T-helper 1 cell treated with Interleukin-12 subunit alpha and Interleukin-12 subunit beta and Interleukin-4 antibody, amounts not matched to agents 30 μg/mL and 1 μg/mL, for 36 hours (primary cell): ENCODE measurements around the gene DLX1.
"Not testable (repeated sequence)": the region's sequence is repeated elsewhere in the genome, so short reads cannot be mapped to it uniquely, and the experiment has no call there.

Source experiments
- H3K27ac Mint-ChIP-seq: one replicate; pipeline ENCODE4 v1.8.0; 2021; ENCODE audit warnings: mild to moderate bottlenecking, mixed read lengths
- H3K27me3 Mint-ChIP-seq: one replicate; pipeline ENCODE4 v1.8.0; 2021; ENCODE audit warnings: low read depth, mixed read lengths
- H3K36me3 Mint-ChIP-seq: one replicate; pipeline ENCODE4 v1.8.0; 2021; ENCODE audit warnings: low read depth, mixed read lengths
- H3K4me1 Mint-ChIP-seq: one replicate; pipeline ENCODE4 v1.8.0; 2021; ENCODE audit warnings: low read depth, mixed read lengths
- H3K4me3 Mint-ChIP-seq: one replicate; pipeline ENCODE4 v1.8.0; 2021; ENCODE audit warnings: mild to moderate bottlenecking, moderate library complexity, mixed read lengths
- H3K9me3 Mint-ChIP-seq: one replicate; pipeline ENCODE4 v1.8.0; 2021; ENCODE audit warnings: mixed read lengths

The DLX1 gene

DNA sequence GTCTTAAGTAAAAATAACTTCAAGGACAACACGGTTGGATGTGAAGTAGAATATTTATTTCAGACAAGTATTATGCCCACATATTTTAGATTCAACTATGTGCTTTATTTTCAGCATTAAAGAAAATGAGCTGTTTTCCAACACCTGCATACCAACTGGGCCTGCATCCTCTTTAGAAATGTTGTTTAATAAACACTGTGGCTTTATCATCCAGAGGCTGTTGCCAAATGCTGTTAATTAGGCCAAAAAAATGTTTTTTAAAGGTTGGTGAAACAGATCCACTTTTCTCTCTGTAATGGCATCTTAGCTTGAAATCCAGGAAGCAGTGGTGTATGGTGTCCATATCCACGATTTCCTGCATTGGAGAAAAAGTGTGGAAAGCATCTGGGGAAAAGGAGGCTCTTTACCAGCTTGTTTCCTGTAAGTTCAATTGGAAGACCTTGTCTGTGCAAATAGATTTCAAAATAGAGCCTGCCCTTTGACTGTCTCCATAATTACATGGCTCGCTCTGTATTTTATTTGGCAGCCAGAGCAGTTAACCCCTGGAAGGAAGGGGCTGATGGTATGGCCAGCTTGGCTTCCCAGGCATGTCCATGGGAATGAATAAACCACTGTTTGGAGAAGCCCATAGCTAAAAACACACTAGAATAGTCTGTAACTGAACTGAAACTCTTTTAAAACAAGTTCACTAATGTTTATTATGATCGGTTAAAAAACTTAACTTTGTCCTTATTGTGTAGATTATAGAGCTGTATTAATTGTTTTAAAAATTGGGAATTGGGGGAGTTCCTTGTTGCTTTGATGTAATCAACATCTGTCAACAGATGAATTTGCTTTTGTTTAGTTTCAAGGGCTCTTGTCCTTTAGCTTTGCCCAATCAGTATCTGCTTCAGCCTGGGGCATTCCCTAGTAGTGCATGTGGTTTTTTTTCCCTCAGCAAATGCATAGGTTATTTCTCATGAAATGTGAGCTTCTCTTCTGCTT lies 33.0 kb upstream of the DLX1 start:
- H3K4me3 Mint-ChIP-seq, result no peak overlapping the region
- H3K27ac Mint-ChIP-seq, result no peak overlapping the region
- no peaks in the 10 kb centered on the region for H3K9me3 Mint-ChIP-seq
- H3K27me3 Mint-ChIP-seq, result peaks cover 7% of the 10 kb centered on the region
- no peaks in the 10 kb centered on the region for H3K4me1 Mint-ChIP-seq
- H3K36me3 Mint-ChIP-seq, result no peaks in the 10 kb centered on the region

DNA sequence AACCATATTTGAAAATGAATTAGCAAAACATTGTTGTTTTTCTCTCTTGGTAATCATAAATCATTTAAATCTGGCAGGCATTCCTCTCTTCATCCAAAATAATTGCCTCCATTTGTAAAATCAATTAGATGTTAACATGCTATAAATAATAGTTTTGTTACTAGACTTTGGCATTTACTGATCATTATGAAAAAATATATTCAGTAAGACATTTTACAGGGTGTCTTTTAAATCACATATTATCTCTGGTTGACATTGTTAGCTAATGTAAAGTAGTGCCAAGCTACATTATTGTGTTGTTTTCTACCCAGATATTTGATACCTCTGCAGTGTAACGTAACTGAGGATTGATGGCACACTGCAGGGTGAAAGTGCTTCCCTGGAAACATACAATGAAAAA lies 31.8 kb upstream of the DLX1 start:
- Mint-ChIP-seq H3K4me1 (no peaks in the 10 kb centered on the region), H3K9me3 (no peaks in the 10 kb centered on the region), H3K27me3 (peaks cover 12% of the 10 kb centered on the region), H3K36me3 (no peaks in the 10 kb centered on the region), H3K4me3 (no peak overlapping the region), H3K27ac (no peak overlapping the region)

DNA sequence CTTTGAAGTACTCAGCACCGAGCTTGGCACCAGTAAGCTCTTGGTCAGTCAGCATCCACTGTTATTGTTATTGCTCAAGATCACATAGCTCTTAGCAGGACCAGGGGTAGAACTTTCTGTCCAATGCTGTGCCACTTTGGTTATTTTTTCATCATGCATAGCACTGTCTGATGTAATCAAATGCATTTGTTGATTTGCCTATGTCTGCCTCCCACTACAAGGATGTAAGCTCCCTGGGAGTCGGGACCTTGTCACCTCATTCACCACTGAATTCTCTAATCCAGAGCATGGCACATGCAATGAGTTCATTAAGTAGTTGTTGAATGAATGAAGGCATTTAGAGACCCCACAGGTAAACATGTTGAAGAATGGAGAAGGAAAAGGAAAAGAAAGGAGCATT lies 29.0 kb upstream of the DLX1 start:
- no peak overlapping the region for H3K4me3 Mint-ChIP-seq
- H3K27ac Mint-ChIP-seq, result no peak overlapping the region
- peaks cover 8% of the 10 kb centered on the region for H3K27me3 Mint-ChIP-seq
- no peaks in the 10 kb centered on the region for H3K4me1 Mint-ChIP-seq
- no peaks in the 10 kb centered on the region for H3K36me3 Mint-ChIP-seq
- H3K9me3 Mint-ChIP-seq, result no peaks in the 10 kb centered on the region

DNA sequence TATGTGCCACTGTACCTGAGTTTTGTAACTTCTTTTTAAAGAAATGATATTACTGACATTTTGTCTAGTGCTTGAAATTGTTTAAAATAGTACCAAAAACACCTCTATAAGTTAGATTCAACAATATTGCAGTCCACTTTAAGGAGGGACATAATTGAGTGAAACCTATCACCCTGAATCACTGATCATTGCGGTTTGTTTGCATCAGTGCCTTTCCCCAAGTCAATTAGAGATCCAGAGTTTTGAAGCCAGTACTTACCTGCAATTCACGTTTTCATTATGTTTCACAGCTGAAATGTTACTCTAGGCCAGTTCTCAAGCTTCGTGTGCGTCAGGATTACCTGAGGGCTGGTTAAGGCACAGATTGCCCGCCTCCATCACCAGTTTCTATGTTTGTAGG lies 26.6 kb upstream of the DLX1 start:
- Mint-ChIP-seq H3K36me3 (no peaks in the 10 kb centered on the region), H3K27ac (no peak overlapping the region), H3K27me3 (peaks cover 12% of the 10 kb centered on the region)

DNA sequence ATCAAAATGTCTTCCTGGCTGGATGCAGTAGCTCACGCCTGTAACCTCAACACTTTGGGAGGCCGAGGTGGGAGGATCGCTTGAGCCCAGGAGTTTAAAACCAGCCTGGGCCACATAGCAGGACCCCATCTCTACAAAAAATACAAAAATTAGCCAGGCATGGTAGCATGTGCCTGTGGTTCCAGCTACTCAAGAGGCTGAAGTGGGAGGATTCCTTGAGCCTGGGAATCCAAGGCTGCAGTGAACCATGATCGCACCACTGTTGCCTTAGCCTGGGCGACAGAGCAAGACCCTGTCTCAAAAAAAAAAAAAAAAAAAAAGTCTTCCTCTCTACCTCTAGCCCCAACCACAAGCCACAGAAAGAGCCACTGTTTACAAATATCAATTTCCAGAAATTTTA lies 25.2 kb upstream of the DLX1 start:
- H3K27ac Mint-ChIP-seq, H3K4me3 Mint-ChIP-seq, H3K27me3 Mint-ChIP-seq, H3K4me1 Mint-ChIP-seq, H3K36me3 Mint-ChIP-seq, H3K9me3 Mint-ChIP-seq: not testable (repeated sequence)

More for the DNA sequence above, 26.6 kb upstream of the DLX1 start:
- Mint-ChIP-seq H3K4me3 (no peak overlapping the region), H3K4me1 (no peaks in the 10 kb centered on the region), H3K9me3 (no peaks in the 10 kb centered on the region)

DNA sequence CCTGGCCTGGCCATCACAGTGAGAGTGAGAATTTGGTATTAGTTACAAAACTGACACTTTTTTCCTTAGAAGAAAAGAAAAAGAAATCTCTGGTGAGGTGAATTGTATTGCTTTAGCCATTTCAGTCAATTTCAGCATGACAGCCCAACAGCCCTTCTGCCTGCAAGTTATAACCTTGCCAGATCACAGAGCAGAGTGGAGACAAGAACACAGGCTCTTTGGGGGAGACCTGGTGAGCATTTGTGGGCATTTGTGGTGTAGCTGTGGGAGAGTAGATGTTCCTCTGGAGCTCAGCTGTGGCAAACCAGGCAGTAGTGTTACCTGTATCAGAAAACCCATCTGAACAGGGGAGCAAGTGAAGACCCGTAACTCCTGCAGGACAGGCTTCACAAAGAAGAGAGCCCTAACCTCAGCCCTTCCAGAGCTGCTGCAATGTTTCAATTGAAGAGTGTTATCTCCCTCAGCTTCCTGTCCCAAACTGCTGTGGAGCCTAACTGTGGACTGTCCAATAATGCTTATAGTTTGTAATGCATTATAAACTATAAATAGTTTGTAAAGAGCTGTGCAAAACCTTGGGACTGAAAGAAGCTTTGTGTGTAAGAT lies 22.8 kb upstream of the DLX1 start:
- Mint-ChIP-seq H3K4me1 (peaks cover 3% of the 10 kb centered on the region), H3K36me3 (no peaks in the 10 kb centered on the region), H3K27ac (no peak overlapping the region), H3K27me3 (peaks cover 7% of the 10 kb centered on the region), H3K9me3 (no peaks in the 10 kb centered on the region), H3K4me3 (no peak overlapping the region)

DNA sequence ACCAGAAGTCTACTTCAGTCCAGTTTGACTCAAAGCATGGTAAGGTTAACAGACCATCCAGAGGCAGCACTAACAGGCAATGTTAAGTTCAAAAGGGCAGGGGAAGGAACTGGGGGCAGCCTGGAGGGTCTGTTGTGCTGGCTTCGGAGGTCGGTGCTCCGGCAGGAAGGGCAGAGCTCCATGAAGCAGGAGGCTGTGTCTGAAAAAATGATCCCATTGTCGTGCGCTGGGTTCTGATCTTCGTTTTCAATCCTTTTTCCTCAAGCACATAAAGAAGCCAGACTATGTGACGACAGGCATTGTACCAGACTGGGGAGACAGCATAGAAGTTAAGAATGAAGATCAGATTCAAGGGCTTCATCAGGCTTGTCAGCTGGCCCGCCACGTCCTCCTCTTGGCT lies 21.9 kb upstream of the DLX1 start:
- peaks cover 5% of the 10 kb centered on the region for H3K4me1 Mint-ChIP-seq
- H3K4me3 Mint-ChIP-seq, result no peak overlapping the region
- peaks cover 4% of the 10 kb centered on the region for H3K27me3 Mint-ChIP-seq
- no peaks in the 10 kb centered on the region for H3K9me3 Mint-ChIP-seq
- H3K27ac Mint-ChIP-seq, result no peak overlapping the region
- no peaks in the 10 kb centered on the region for H3K36me3 Mint-ChIP-seq

DNA sequence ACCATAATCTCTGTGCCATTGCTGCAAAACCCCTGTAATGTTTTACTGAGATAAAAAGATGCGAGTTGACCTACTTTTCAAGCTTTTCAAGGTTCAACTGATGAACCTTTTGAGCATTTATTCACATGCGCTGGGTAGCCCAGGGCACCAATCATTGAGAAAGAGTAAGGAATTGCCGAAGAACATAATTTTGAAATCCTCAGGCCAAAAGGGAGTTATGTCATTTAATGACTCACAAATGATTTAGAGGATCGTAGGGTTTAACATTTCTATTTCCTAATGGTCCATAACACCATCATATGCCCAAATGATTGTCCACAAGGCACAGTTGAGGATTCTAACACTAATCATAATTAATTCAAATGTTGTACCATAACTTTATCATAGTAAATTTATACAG lies 20.2 kb upstream of the DLX1 start:
- peaks cover 5% of the 10 kb centered on the region for H3K4me1 Mint-ChIP-seq
- no peaks in the 10 kb centered on the region for H3K36me3 Mint-ChIP-seq
- peaks cover 14% of the 10 kb centered on the region for H3K27me3 Mint-ChIP-seq
- H3K27ac Mint-ChIP-seq, result no peak overlapping the region
- no peaks in the 10 kb centered on the region for H3K9me3 Mint-ChIP-seq
- H3K4me3 Mint-ChIP-seq, result no peak overlapping the region

DNA sequence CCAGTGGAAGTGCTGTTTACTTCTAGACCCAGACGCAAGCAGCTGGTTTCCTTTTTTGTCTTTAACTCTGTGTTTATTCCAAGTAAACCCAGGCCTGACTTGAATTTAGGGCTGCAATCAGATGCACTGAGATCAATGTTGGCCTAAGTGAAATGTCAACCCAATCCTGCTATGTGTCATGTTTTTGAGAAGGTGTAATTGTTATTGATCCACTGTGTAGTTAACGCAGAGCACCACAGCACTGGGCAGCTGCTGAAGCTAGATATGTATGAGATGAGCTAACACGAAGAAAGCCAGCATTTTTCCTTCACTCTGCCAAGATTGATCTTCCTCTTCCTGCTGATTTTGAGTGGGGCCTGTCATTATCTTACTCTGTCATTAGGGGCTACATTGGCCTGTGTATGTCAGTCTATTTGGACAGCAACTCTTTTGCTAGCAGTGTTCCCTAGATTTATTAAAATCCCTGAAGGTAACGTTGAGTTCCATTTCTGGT lies 18.9 kb upstream of the DLX1 start:
- Mint-ChIP-seq H3K4me3 (no peak overlapping the region), H3K27me3 (peaks cover 25% of the 10 kb centered on the region), H3K27ac (no peak overlapping the region), H3K4me1 (peaks cover 5% of the 10 kb centered on the region), H3K9me3 (no peaks in the 10 kb centered on the region), H3K36me3 (no peaks in the 10 kb centered on the region)

DNA sequence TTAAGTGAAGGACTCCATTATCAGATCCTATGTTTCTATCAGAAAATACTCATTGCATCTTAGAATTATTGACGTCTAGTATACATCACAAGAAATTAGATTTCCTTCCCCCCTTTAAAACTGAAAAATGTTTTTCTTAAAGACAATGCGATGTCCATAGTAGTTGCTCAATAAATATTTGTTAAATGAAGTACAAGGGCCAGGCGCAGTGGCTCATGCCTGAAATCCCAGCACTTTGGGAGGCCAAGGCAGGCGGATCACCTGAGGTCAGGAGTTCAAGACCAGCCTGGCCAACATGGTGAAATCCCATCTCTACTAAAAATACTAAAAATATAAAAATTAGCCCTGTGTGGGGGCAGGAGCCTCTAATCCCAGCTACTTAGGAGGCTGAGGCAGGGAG lies 17.4 kb upstream of the DLX1 start:
- H3K27me3 Mint-ChIP-seq, result peaks cover 40% of the 10 kb centered on the region
- not testable (repeated sequence) for H3K27ac Mint-ChIP-seq, H3K36me3 Mint-ChIP-seq, H3K4me3 Mint-ChIP-seq, H3K9me3 Mint-ChIP-seq, H3K4me1 Mint-ChIP-seq

DNA sequence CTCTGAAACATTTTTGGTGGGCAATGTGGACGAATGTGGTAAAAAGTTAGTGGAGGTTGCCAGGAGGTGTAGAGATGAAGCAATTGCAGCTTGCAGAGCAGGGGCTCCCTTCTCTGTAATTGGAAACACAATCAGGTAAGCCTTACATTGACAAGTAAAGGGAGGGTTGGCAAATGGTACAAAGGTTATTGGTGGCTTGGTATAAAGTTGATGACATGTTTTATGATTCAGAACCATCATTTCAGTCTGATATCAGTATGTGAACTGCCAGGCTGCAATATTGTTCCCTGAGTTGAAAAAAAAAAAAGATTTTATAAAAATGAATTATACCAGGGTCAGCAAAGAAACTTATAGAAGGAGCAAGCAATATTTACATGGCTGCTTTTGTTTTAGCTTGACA lies 14.4 kb upstream of the DLX1 start:
- Mint-ChIP-seq H3K9me3 (no peaks in the 10 kb centered on the region), H3K4me1 (peaks cover 5% of the 10 kb centered on the region), H3K27ac (no peak overlapping the region), H3K36me3 (no peaks in the 10 kb centered on the region), H3K27me3 (peaks cover 52% of the 10 kb centered on the region), H3K4me3 (no peak overlapping the region)

DNA sequence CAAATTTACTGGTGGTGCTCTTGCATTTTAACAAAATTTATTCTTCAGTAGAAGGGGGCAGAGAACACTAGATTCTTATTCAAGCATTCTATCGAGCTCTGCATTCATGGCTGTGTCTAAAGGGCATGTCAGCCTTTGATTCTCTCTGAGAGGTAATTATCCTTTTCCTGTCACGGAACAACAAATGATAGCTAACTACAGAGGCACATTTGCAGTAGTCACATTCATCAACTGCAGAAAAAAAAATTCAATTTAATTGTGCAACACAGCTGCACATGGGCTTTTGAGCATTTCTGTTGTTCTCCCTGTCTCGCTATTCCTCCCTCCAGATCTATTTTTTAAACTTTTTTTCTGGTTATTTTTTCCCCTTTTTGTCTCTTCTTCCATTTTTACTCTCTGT lies 13.0 kb upstream of the DLX1 start:
- H3K27me3 Mint-ChIP-seq, result peaks cover 62% of the 10 kb centered on the region
- peaks cover 1% of the 10 kb centered on the region for H3K4me1 Mint-ChIP-seq
- H3K4me3 Mint-ChIP-seq, result no peak overlapping the region
- H3K9me3 Mint-ChIP-seq, result no peaks in the 10 kb centered on the region
- no peak overlapping the region for H3K27ac Mint-ChIP-seq
- H3K36me3 Mint-ChIP-seq, result no peaks in the 10 kb centered on the region

DNA sequence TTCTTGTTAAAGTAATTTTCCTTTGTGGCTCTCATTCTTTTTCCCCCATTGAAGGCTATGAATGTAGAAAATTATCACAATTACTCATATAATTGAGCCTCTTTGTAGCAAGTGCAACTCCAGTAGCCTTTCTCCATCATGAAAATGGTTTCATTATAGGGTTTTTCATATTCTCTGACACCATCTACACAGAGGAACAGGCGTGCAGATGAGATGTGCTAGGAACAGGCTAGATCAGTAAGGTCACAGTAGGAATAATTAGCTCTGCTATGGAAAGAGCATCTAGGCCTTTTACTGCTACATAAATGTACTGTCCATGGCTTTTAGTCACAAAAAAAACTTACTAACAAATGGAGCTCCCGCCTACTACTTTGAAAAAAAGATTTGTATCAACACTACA lies 12.6 kb upstream of the DLX1 start:
- no peaks in the 10 kb centered on the region for H3K36me3 Mint-ChIP-seq
- no peak overlapping the region for H3K27ac Mint-ChIP-seq
- H3K9me3 Mint-ChIP-seq, result no peaks in the 10 kb centered on the region
- no peak overlapping the region for H3K4me3 Mint-ChIP-seq
- no peaks in the 10 kb centered on the region for H3K4me1 Mint-ChIP-seq
- peaks cover 64% of the 10 kb centered on the region for H3K27me3 Mint-ChIP-seq

DNA sequence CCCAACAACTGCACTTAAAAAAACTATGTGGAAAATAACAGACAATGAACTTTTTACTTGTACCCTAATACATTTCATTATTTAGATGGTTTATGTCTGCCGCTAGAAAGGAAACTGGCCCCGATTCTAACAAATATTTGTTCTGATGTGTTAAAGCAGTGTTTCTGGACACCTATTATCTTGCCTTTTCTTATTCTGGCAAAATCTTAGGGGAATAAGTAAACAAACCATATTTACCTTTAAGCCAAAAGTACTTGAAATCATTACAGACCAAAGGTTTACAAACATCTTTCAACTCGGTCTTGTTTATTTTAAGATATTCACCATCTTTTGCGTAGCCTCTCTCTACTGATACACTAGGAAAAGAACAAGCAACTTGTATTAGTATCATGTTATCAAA lies 11.8 kb upstream of the DLX1 start:
- H3K27ac Mint-ChIP-seq, result no peak overlapping the region
- H3K4me1 Mint-ChIP-seq, result no peaks in the 10 kb centered on the region
- no peak overlapping the region for H3K4me3 Mint-ChIP-seq
- peaks cover 72% of the 10 kb centered on the region for H3K27me3 Mint-ChIP-seq
- H3K9me3 Mint-ChIP-seq, result no peaks in the 10 kb centered on the region
- H3K36me3 Mint-ChIP-seq, result no peaks in the 10 kb centered on the region

DNA sequence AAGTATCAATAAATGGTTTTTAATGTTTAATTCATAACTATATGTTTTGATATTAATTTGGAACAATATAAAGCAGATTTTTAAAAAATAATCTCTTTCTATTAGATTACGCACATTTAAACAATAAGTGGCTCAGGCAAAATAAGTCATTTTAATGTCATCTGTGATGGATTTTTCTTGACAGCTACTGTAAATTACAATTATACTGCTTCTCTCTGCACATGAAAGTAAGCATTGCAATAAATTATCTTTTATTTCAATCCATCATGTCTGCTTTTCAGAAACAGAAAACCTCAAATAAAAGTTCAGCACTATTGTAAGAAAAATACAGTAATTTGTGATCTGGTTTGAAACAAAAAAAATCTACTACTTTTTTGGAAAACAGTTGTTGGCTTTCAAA lies 11.1 kb upstream of the DLX1 start:
- Mint-ChIP-seq H3K4me1 (no peaks in the 10 kb centered on the region), H3K27ac (no peak overlapping the region), H3K36me3 (no peaks in the 10 kb centered on the region), H3K4me3 (no peak overlapping the region), H3K9me3 (no peaks in the 10 kb centered on the region), H3K27me3 (peaks cover 75% of the 10 kb centered on the region)
